Glomerular visceral epithelial cell (primary cell): ENCODE results near the gene NPTX1.

Experiments
- DNase-seq: peaks from one replicate; pipeline ENCODE4 v3.0.0-alpha.2; 2016; ENCODE audit errors: extremely low spot score

NPTX1 gene

GRCh38 chr17:80426671-80427326 lies 49.6 kb downstream of the NPTX1 start:
- peak; percentile 71 for DNase-seq

GRCh38 chr17:80425835-80426426 lies 50.5 kb downstream of the NPTX1 start:
- no peak for DNase-seq

GRCh38 chr17:80424878-80425765 lies 51.3 kb downstream of the NPTX1 start:
- DNase-seq: no peak

- no peak for DNase-seq
Measured at GRCh38 chr17:80424261-80424660, 52.1 kb downstream of the NPTX1 start.

GRCh38 chr17:80423536-80424225 lies 52.7 kb downstream of the NPTX1 start:
- no peak for DNase-seq

- no peak for DNase-seq
Measured at GRCh38 chr17:80422981-80423380, 53.4 kb downstream of the NPTX1 start.

- no peak for DNase-seq
Measured at GRCh38 chr17:80422276-80422675, 54.1 kb downstream of the NPTX1 start.

- no peak for DNase-seq
Measured at GRCh38 chr17:80421381-80422090, 54.9 kb downstream of the NPTX1 start.

- no peak for DNase-seq
Measured at GRCh38 chr17:80419255-80419654, 57.2 kb downstream of the NPTX1 start.

GRCh38 chr17:80418589-80418988 lies 57.8 kb downstream of the NPTX1 start:
- DNase-seq: no peak
